GM21576 (cell line): Measurements from ENCODE around the gene SENP6.
"Not testable (repeated sequence)": the region's sequence is repeated elsewhere in the genome, so short reads cannot be mapped to it uniquely, and the experiment has no call there.

Source experiments
- ATAC-seq: cut with Tn5 transposase; IDR thresholded peaks from one replicate; pipeline ENCODE4 v1.9.1; 2021; ENCODE audit warnings: mild to moderate bottlenecking, moderate library complexity; ENCODE audit not compliant: unreplicated experiment

The SENP6 gene

DNA sequence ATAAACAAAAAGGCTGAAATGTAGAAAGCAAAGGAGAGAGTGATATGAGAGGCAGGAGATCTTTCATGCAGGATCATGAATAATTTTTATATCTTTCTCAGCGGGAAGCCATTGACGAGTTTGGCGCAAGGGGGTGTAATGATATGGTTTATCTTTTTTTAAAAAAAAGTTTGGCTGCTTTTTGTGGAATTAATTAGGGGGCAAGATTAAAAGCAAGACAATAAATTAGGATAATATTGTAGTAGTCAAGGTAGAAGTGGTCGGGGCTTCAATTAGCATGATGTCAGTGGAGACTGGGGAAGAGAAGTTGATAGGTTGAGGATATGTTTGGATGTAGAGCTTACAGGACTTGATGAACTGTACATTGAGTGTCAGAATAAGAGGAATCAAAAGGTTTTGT lies 4.0 kb downstream of the SENP6 start:
- no peak for ATAC-seq

GRCh38 chr6:75608304-75608703 lies 6.6 kb downstream of the SENP6 start:
- no peak for ATAC-seq

DNA sequence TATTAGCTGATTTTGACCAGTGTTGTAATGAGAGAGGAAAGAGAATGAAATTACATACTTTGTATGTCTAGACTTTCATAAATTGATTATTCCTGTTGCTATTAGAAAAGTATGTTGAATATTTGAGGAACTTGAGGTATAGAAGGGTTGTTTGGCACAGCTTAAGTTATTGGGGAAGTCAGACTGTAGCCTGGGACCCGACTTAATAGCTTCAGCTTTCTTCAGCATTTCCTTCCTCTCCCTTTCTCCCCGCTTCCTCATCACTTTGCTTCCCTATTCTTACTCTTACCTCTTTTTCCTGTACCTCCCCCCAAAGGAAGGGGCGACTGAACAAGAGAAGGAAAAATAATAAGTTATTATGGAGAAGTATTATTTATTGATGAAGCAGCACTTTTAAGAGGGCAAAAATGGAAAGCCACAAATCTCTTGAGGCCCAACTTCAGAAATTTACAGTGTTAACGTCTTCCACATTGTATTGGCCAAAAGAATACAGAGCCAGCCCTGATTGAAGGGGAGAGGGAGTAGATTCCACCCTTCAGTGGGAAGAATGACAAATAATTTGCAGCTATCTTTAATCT lies 7.4 kb downstream of the SENP6 start:
- peak; percentile 37 for ATAC-seq

GRCh38 chr6:75609639-75610590 lies 8.2 kb downstream of the SENP6 start:
- ATAC-seq, result no peak

- no peak for ATAC-seq
These were observed 9.5 kb downstream of the SENP6 start for GRCh38 chr6:75611011-75611701.

- no peak for ATAC-seq
These were observed 10.2 kb downstream of the SENP6 start for GRCh38 chr6:75611702-75612375.

DNA sequence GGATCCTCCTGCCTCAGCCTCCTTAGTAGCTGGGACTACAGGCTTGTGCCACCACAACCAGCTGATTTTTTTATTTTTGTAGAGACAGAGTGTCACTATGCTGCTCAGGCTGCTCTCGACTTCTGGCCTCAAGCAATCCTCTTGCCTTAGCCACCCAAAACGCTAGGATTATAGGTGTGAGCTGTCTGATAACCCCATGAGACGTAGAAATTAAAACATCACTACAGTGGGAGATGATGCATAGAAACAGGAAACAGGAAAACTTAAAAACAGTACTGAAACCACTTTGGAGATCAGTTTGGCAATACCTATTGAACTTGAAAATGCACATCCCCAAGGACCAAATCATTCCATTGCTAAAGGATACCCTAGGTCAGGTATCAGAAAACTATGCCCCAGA lies 10.8 kb downstream of the SENP6 start:
- ATAC-seq, result no peak

DNA sequence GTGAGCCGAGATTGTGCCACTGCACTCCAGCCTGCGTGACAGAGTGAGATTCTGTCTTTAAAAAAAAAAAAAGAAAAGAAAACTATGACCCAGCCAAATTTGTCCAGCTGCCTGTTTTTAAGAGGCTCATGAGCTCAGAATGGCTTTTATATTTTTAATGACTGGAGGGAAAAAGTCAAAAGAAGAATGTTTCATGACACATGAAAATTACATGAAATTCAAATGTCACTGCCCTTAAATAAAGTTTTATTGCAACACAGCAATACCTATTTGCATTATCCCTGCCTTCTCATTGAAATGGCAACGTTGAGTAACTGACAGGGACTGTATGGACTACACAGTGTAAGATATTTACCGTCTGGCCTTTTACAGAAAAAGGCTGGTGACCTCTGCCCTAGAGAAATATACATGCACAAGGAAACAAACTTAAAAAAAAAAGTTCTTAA lies 11.4 kb downstream of the SENP6 start:
- no peak for ATAC-seq

DNA sequence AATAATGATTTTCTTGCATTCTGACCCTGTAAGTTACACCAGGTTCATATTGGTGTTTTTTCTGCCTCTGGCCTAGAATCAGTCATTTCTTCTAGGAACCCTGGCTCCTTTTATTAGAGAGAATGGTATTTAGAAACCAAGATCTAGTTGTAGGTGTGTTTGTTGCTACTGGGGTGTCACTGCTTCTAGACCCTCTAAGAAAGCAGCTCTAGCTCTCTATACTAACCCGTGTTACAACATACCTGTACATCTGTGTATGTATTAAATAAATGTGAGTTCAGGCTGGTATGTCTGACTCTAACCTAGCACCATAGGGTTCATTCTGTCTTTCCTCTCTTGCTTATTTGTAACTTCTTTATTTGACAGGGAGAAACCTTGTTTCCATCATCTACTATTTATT lies 16.8 kb downstream of the SENP6 start:
- ATAC-seq, result no peak

DNA sequence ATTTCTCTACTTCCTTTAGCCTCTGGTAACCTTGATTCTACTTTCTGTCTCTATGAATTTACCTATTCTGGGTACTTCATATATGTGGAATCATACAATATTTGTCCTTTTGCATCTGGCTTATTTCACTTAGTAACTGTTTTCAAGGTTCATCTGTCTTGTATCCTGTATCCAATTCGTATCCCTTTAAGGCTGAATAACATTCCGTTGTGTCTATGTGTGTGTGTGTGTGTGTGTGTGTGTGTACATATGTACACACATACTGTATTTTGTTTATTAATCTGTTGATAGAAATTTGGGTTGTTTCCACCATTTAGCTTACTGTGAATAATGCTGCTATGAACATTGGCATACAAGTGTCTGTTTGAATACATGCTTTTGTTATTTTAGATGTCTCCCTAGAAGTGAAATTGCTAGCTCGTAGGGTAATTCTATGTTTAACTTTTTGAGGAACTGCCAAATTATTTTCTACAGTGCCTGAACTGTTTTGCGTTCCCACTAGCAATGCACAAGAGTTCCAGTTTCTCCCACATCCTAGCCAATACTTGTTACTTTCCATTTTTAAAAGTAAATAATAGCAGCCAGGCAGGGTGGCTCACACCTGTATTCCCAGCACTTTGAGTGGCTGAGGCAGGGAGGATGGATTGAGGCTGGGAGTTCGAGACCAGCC lies 17.7 kb downstream of the SENP6 start:
- ATAC-seq, result no peak

- no peak for ATAC-seq
These were observed 19.0 kb downstream of the SENP6 start for GRCh38 chr6:75620381-75621304.

GRCh38 chr6:75621846-75622245 lies 20.2 kb downstream of the SENP6 start:
- ATAC-seq, result no peak

GRCh38 chr6:75623491-75623890 lies 21.8 kb downstream of the SENP6 start:
- ATAC-seq, result no peak

- no peak for ATAC-seq
These were observed 22.7 kb downstream of the SENP6 start for GRCh38 chr6:75624335-75624734.

- ATAC-seq, result no peak
These were observed 23.3 kb downstream of the SENP6 start for GRCh38 chr6:75624988-75625387.

DNA sequence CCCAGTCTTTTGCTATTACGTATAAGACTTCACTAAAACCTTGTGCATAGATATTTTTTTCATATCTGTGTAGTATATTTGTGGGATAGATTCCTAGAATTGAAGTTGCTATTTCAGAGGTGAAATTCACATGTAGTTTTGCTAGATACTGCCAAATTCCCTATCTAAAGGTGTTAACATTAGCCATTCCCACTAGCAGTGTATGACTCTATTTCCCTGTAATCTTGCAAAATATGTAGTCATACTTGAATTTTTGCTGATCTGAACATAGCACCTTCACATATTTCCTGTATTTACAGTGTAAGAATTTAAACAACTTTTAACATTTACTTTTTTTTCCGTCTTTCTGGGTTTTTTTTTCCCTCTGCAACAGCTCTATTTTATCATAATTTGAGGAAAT lies 24.9 kb downstream of the SENP6 start:
- no peak for ATAC-seq

DNA sequence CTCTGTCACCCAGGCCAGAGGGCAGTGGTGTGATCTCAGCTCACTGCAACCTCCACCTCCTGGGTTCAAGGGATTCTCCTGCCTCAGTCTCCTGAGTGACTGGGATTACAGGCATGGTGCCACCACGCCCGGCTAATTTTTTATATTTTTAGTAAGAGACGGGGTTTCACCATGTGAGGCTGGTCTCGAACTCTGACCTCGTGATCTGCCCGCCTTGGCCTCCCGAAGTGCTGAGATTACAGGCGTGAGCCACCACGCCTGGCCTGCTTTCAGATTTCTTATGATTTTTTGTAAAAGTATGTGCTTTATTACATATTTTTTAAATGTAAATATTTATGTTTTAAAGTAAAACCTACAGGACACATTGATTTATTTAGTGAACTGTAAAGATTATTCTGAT lies 26.0 kb downstream of the SENP6 start:
- ATAC-seq, result not testable (repeated sequence)

GRCh38 chr6:75631859-75632635 lies 30.4 kb downstream of the SENP6 start:
- ATAC-seq, result no peak

GRCh38 chr6:75633045-75633444 lies 31.4 kb downstream of the SENP6 start:
- ATAC-seq, result no peak
